ENCODE results near the gene TMEM80.
"Not testable (repeated sequence)": the region's sequence is repeated elsewhere in the genome, so short reads cannot be mapped to it uniquely, and the experiment has no call there.

Gene TMEM80

GRCh38 chr11:679271-680207 is 16.1 kb upstream of the TMEM80 start:
- in situ Hi-C loops (cut with MboI; ENCODE audit: low sequenced_read_pairs): no loop called here

GRCh38 chr11:680476-680875 is 15.1 kb upstream of the TMEM80 start:
- in situ Hi-C loops (cut with MboI; ENCODE audit: low sequenced_read_pairs): no loop called here

- in situ Hi-C loops (cut with MboI; ENCODE audit: low sequenced_read_pairs): no loop called here
Observed at GRCh38 chr11:680970-681369, 14.6 kb upstream of the TMEM80 start.

- in situ Hi-C loops (cut with MboI; ENCODE audit: low sequenced_read_pairs): no loop called here
Observed at GRCh38 chr11:686451-687243, 9.0 kb upstream of the TMEM80 start.

- in situ Hi-C loops (cut with MboI; ENCODE audit: low sequenced_read_pairs): no loop called here
Observed at GRCh38 chr11:687751-688150, 7.9 kb upstream of the TMEM80 start.

- in situ Hi-C loops (cut with MboI; ENCODE audit: low sequenced_read_pairs): no loop called here
Observed at GRCh38 chr11:688681-689080, 6.9 kb upstream of the TMEM80 start.

- in situ Hi-C loops (cut with MboI; ENCODE audit: low sequenced_read_pairs): no loop called here
Observed at GRCh38 chr11:689625-690024, 6.0 kb upstream of the TMEM80 start.

GRCh38 chr11:690244-690643 is 5.4 kb upstream of the TMEM80 start:
- in situ Hi-C loops (cut with MboI; ENCODE audit: low sequenced_read_pairs): not testable (repeated sequence)

GRCh38 chr11:690738-691633 is 4.6 kb upstream of the TMEM80 start:
- in situ Hi-C loops (cut with MboI; ENCODE audit: low sequenced_read_pairs): no loop called here

GRCh38 chr11:691710-692590 is 3.7 kb upstream of the TMEM80 start:
- in situ Hi-C loops (cut with MboI; ENCODE audit: low sequenced_read_pairs): no loop called here

GRCh38 chr11:692824-693414 is 2.7 kb upstream of the TMEM80 start:
- in situ Hi-C loops (cut with MboI; ENCODE audit: low sequenced_read_pairs): no loop called here

- in situ Hi-C loops (cut with MboI; ENCODE audit: low sequenced_read_pairs): no loop called here
Observed at GRCh38 chr11:693415-693831, 2.2 kb upstream of the TMEM80 start.

GRCh38 chr11:693887-694562 is 1.6 kb upstream of the TMEM80 start:
- in situ Hi-C loops (cut with MboI; ENCODE audit: low sequenced_read_pairs): no loop called here

GRCh38 chr11:694563-695287 is 891 bp upstream of the TMEM80 start, which contains the start of gene DEAF1:
Gene DEAF1, minus strand, starts transcription at chr11:695222. Its CDS starts 175 bp downstream, at chr11:695047.
- in situ Hi-C loops (cut with MboI; ENCODE audit: low sequenced_read_pairs): no loop called here

GRCh38 chr11:695288-695537 is 403 bp upstream of the TMEM80 start:
- in situ Hi-C loops (cut with MboI; ENCODE audit: low sequenced_read_pairs): no loop called here

- in situ Hi-C loops (cut with MboI; ENCODE audit: low sequenced_read_pairs): no loop called here
Observed at GRCh38 chr11:696955-697491, 1.4 kb downstream of the TMEM80 start.

GRCh38 chr11:697811-698311 is 2.2 kb downstream of the TMEM80 start:
- in situ Hi-C loops (cut with MboI; ENCODE audit: low sequenced_read_pairs): no loop called here

- in situ Hi-C loops (cut with MboI; ENCODE audit: low sequenced_read_pairs): no loop called here
Observed at GRCh38 chr11:698493-699115, 3.0 kb downstream of the TMEM80 start.
